GM19025 (cell line): ENCODE measurements around the gene ARID3A.
"Not testable (repeated sequence)": the region's sequence is repeated elsewhere in the genome, so short reads cannot be mapped to it uniquely, and the experiment has no call there.

Source experiments
- ATAC-seq: cut with Tn5 transposase; IDR thresholded peaks from one replicate; pipeline ENCODE4 v1.9.1; 2021; ENCODE audit warnings: mild to moderate bottlenecking, low read depth, moderate library complexity; ENCODE audit not compliant: unreplicated experiment

ARID3A gene

DNA sequence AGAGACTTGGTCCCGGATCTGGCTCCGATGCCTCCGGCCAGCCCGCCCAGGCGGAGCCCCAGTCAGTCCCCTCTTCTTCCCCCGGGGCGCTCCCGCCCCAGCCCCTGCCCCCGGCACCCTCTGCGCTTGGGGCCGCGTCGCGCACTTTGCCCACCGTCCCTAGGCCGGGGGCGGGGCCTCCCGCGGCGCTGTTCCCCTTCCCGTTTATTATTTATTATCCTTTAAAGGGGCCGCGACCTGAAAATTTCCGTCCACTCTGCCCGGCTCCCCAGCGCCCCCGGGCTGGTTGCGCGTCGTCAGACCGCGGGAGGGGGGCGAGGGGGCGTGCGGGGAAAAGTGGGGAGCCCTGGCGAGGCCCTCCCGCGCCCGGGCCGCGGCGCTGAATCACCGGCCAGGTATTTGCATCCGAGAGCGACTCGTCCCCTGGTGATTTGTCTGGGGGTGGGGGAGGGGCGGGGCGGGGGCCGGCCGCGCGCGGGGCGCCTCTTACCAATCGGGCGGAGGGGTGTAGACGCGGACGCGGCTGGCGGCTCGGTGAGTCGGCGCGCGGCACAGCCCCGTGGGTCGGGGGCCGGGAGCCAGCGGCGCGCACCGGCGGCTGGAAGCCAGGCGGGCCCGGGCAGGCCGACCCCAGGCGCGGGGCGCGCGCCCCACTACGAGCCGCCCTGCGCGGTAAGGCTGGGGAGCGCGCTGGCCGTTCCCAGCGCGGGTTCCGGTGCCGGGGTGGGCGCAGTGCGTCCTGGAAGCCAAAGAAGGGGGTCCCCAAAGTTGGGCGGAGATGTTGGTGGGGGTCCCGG, at the start of gene ARID3A:
Gene ARID3A, plus strand, starts transcription at position 510 of the 797 bp plus-strand sequence. CDS start 3,494 bp downstream, outside the sequence.
- peak; percentile 66 for ATAC-seq

DNA sequence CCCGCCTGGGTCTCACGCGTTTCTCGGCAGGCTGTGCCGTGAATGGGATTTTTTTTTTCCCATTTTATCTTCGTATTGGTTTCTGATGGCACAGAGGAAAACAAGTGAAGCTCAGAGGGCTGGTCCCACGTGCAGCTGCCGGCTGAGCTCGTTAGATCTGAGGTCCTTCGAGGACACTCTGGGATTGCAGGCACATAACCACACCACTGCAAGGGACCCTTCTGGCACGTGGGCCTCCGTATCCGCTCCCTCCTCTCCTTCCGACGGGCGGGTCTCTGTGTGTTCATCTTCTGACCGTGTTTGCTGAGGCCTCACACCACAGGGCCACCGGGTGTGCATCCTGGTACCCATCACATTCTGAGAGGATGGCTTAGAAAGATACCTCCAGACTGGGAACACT, 49.7 kb upstream of the ARID3A start:
- no peak for ATAC-seq

- no peak for ATAC-seq
Measured at GRCh38 chr19:876780-877314, 49.0 kb upstream of the ARID3A start.

DNA sequence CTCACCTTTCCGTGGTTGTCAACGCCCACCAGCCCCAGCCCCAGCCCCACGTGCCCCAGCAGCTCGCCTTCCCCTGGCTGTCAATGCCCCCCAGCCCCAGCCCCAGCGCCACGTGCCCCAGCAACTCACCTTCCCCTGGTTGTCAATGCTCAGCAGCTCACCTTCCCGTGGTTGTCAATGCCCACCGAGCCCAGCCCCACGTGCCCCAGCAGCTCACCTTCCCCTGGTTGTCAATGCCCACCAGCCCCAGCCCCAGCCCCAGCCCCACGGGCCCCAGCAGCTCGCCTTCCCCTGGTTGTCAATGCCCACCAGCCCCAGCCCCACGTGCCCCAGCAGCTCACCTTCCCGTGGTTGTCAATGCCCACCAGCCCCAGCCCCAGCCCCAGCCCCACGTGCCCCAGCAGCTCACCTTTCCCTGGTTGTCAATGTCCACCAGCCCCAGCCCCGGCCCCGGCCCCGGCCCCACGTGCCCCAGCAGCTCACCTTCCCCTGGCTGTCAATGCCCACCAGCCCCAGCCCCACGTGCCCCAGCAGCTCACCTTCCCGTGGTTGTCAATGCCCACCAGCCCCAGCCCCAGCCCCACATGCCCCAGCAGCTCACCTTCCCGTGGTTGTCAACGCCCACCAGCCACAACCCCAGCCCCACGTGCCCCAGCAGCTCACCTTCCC, 47.7 kb upstream of the ARID3A start:
- not testable (repeated sequence) for ATAC-seq

GRCh38 chr19:878751-879561, 46.9 kb upstream of the ARID3A start:
- ATAC-seq = not testable (repeated sequence)

- no peak for ATAC-seq
Measured at GRCh38 chr19:879711-880438, 46.0 kb upstream of the ARID3A start.

DNA sequence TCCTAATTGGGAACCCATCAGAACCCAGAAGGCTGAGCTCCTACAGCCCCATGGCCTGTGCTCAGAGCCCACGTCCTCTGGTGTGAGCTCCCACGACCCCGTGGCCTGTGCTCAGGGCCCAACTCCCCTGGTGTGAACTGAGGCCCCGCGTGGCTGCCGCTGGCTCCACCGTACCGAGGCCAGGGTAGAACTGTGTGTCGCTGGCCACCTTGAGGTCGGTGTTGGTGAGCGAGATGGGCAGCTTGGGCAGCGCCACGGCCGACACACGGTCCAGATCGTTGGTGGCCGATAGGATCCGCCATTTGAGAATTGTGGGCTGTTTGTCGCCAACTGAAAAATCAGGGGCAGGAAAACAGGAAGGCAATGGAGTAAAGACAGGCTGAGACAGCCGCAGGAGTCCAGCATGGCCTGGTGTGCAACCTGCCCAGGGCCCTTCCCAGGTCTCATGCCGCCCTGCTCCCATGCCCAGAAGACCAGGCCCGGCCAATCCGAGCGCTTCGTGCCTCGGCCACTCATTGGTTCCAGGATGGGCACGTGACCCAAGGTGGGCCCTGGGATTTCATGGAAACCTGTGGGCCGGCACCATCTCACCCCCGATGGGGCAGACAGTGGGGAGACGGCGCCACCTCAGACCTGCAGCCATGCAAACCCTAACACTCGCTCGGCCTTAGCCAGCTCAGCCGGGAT, 44.3 kb upstream of the ARID3A start:
- ATAC-seq = no peak

DNA sequence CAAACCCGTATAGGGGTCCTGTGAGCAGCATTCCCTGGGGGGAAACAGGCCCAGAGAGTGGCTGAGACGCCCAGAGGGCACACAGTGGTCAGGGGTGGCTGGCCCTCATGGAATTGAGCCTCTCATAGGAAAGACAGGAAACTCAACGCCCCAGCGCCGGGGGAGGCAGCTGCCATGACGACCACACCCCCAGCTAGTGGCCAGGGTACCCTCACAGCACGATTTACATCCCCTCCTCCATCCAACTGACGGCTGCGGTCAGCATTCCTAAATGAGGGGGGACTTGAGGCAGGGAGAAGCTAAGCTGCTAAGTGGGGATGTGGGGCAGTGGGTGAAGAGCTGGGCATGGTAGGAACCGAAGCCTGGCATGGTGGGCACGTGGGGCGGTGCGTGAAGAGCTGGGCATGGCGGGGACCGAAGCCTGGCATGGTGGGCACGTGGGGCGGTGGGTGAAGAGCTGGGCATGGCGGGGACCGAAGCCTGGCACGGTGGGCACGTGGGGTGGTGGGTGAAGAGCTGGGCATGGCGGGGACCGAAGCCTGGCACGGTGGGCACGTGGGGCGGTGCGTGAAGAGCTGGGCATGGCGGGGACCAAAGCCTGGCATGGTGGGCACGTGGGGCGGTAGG, 42.9 kb upstream of the ARID3A start:
- no peak for ATAC-seq

- ATAC-seq = no peak
Measured at GRCh38 chr19:883661-884211, 42.1 kb upstream of the ARID3A start.

DNA sequence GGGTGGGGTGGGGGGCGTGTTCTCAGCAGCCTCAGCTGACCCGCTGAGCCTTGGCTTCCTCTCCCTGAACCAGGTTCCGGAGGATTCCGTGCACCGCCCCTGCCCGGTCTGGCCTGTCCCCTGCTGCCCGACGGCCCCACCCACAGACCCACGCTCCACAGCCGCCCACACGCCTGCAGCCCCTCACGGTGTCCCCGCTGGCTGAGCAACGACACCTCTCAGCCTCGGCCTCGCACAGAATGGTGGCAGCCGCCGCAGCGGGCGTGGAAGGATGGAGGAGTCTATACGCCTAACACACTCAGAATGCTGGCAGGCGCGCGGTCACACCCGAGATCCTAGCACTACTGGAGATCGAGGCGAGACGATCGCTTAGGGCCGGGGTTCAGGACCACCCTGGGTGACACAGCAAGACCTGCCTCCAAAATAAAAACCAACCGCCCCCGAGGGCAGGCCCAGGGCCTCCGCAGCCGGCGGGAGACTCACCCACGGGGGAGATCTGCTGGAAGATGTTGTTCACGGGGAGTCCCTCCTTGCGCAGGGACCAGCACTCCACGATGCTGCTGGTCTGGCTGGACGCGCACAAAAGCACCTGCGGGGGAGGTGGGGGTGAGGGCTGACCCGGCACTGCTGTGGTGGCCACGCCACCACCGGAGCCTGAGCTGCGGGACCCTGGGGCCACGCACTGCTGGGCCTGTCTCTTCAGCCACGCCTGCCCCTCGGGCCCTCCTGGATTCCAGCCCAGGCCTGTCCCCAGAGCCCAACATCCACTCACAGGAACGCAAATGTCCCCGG, 41.2 kb upstream of the ARID3A start:
- ATAC-seq = no peak

- no peak for ATAC-seq
Measured at GRCh38 chr19:885536-886224, 40.2 kb upstream of the ARID3A start.

GRCh38 chr19:887072-887471, 38.8 kb upstream of the ARID3A start:
- no peak for ATAC-seq

GRCh38 chr19:887599-887998, 38.2 kb upstream of the ARID3A start:
- no peak for ATAC-seq

- ATAC-seq = no peak
Measured at GRCh38 chr19:888581-889385, 37.1 kb upstream of the ARID3A start.

DNA sequence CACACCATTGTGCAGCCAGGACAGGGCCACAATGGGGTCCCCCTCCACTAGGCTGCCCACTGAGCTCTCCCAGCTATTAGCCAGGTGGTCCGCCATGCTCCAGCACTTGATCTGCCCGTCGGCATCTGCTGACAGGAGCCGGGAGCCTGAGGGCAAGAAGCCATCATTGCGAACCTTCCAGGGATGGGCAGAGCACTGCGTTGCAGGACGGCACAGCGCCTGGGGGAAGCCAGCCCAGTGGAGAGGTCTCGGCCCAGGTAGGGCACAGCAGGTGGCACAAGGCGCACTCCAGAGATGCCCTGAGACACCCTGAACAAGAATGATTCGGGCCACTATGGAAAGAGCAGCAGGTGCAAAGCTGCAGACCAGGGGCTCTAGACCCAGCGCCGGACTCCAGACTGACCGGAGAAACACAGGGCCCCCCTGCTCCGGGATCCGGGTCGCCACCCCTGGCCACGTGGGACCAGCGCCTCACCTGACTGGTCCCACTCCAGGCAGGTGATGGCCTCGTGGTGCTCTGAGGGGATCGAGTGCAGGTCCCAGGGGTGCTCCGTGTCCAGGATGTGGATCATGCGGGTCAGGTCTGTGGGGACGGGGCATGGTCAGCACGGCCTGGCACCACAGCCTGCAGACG, 36.1 kb upstream of the ARID3A start:
- ATAC-seq = no peak

GRCh38 chr19:890831-891230, 35.0 kb upstream of the ARID3A start:
- ATAC-seq = no peak
